ENCODE data around the gene MAML3. TPM values are rescaled to one million over a fixed set of nuclear protein-coding genes. Genes with fewer than 3 reads are reported as not detected.
A peak's percentile ranks its signal among the peaks of the same experiment; 100 is the strongest.

Gene MAML3
- total RNA-seq, 1 donor from 2014 or later: 13.9 TPM

- DNase-seq (ENCODE audit: low spot score): no peak
Observed at GRCh38 chr4:140156529-140157171, 2.7 kb upstream of the MAML3 start.

- DNase-seq (ENCODE audit: low spot score): no peak
Observed at GRCh38 chr4:140154572-140154891, 548 bp upstream of the MAML3 start.

DNA sequence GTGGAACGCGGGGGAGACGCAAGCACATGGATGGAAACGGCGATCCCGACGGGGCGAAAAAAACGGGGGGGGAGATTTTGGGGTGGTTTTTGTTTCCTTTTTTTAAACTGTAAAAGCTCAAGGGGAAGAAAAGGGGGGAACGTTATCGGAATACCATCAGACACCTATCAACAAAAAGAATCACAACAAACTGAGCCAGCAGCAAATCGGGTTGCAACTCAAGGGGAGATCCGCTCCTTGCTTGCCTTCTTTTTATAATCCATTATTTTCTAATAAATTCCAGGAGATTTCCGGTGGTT is 616 bp downstream of the MAML3 start:
- DNase-seq (ENCODE audit: low spot score): no peak

GRCh38 chr4:140152751-140153418 is 1.1 kb downstream of the MAML3 start:
- DNase-seq (ENCODE audit: low spot score): peak; percentile 57

DNA sequence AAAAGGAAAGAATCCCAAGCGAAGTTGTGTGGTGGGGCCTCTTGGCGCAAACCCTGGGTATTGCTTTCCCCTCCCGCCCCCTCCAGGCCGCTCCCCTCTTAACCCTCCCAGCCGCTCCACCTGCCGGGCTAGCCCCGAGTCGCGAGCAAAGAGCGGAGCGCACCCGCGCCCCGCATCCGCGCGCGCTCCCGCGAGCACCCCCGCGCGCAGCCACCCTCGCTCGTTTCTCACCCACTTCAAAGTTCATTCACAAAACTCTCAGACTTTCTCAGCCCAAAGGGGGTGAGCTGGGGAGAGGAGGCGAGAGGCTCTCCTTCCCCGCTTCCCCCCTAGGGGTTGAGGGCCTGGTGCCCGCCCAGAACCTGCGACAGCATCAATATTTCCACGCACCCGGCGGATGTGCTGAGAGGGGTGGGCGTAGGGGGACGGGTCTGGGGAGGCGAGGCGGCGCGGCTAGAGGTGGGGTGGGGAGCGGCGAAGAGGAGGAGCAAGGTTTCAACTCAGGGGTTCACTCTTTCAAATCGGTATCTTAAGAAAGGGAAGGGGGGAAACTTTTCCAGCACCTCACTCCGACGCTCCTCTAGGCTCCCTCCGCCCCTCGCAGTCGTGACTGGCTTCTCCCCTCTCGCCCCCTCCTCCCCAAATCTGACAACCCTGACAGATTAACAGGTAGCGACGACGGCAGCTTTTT is 1.8 kb downstream of the MAML3 start:
- peak; percentile 71 for DNase-seq (ENCODE audit: low spot score)

- peak; percentile 88 for DNase-seq (ENCODE audit: low spot score)
Observed at GRCh38 chr4:140151699-140152012, 2.3 kb downstream of the MAML3 start.

- DNase-seq (ENCODE audit: low spot score): peak; percentile 92
Observed at GRCh38 chr4:140150886-140151698, 2.9 kb downstream of the MAML3 start.

GRCh38 chr4:140150636-140150885 is 3.4 kb downstream of the MAML3 start:
- DNase-seq (ENCODE audit: low spot score): peak; percentile 90

DNA sequence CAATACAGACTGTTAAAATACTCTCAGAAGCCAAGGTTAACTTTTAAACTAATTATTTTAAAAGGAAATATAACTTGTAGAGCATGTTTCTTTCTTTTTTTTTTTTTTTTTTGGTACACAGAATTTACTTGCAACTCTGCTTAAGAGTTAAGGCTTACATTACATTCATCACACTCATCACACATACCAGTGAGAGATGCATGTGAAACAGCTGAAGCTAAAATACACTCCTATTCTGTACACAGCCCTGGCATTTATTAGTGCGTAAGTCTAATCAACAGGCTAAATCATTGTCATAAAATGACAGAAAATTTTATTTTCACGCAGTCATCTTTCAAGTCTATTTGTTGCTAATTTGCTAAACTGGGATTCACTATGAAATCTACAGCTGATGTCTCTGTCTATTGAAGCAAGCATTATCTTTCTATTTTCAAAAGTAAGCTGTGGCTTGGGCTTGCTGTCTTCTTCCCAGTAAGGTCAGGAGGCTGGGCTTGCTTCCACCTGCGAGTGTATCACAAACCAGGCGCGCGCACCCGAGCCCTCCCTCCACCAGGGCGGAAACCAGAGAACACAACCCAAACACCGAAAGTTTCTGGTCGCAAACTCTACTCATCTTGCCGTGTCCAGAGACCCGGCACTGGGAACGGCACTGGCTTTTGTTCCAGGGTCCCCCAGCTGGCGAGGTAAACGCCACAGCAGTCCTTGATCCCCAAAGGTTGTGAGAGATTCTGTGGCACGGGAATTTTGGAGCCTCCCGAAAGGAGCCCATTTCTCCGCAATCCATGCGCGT is 3.9 kb downstream of the MAML3 start:
- peak; percentile 76 for DNase-seq (ENCODE audit: low spot score)

GRCh38 chr4:140144050-140144449 is 9.9 kb downstream of the MAML3 start:
- no peak for DNase-seq (ENCODE audit: low spot score)

DNA sequence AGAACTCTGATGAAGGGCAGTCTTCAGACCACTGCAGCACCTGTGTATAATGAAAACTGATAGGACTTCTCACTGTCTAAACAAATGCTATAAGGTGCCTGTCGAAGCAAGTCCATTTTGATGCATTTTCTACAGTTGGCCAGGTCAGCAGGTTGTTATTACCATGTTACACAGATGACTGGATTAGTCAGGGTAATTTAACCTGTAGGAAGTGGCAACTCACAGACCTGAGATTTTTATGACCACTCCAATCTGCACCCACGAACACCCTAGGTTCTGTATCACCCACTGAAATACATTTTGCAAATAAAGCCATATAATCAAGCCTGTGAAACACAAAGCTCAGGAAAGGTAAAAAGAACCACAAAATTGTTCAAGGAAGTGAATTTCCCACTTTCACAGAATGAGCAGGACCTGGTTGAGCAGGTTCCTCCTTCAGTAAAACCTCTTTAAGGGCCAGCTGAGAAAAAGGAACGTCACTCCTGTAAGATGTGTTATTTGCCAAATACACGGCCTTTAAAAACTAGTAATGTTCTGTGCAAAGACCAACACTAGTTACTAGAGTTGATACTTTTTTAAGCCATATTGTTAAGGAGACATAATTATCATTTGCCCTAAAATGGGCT is 12.7 kb downstream of the MAML3 start:
- no peak for DNase-seq (ENCODE audit: low spot score)

DNA sequence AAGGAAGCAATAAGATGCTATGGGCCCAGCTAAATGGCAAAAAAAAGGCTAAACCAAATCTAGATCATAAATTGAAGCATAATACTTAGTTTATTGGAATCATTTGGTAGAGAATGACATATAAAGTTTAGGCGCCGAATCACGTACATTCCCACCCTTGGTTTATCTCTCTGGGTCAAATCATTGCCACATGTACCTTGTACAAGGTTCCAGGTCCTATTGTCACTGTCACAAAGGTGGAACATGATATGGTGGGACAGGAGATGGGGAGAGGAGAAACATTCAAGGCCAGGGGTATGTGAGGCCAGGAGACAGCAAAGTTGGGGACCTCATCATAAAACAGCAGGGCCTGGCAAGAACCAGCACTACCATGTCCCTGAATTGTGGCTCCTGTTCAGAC is 13.4 kb downstream of the MAML3 start:
- DNase-seq (ENCODE audit: low spot score): no peak

DNA sequence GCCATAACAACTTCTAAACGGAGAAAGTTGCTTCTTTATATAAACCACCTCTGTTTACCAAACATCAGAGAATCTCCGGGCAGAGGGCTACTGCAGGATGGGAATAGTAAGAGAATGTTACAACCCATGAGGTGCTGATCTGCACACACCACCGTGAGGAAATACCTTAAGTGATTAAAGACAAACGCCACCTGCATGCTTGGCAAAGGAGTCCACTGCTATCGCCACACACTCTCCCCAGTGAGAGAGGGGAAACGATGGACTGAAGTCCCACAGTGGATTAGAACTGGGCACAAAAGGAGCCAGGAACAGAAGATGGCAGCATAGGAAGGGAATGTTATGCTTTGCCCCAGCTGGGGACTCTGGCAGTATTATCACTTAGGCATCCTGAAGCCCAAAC is 15.6 kb downstream of the MAML3 start:
- DNase-seq (ENCODE audit: low spot score): no peak

- no peak for DNase-seq (ENCODE audit: low spot score)
Observed at GRCh38 chr4:140137671-140138070, 16.3 kb downstream of the MAML3 start.

DNA sequence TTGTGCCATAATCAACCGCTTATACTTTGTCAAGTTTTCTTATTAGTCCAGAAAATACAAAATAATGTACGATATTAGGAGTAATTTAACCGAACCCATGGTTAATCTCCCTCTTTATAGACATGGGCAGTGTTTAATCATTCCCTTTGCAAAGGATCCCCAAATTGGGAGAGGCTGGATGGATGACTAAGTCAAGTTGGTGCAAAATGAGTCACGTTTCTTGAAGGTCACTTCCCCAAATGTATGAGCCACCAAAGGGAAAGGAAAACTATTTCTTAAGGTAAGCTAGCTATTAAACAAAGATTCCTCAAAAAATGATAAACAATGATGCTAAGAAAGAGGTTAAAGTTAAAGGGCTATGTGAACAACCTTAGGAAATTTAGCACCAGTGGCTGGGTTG is 17.5 kb downstream of the MAML3 start:
- DNase-seq (ENCODE audit: low spot score): no peak

- DNase-seq (ENCODE audit: low spot score): no peak
Observed at GRCh38 chr4:140135529-140136088, 18.4 kb downstream of the MAML3 start.

GRCh38 chr4:140134746-140135425 is 19.1 kb downstream of the MAML3 start:
- no peak for DNase-seq (ENCODE audit: low spot score)

GRCh38 chr4:140133576-140133975 is 20.4 kb downstream of the MAML3 start:
- DNase-seq (ENCODE audit: low spot score): no peak

DNA sequence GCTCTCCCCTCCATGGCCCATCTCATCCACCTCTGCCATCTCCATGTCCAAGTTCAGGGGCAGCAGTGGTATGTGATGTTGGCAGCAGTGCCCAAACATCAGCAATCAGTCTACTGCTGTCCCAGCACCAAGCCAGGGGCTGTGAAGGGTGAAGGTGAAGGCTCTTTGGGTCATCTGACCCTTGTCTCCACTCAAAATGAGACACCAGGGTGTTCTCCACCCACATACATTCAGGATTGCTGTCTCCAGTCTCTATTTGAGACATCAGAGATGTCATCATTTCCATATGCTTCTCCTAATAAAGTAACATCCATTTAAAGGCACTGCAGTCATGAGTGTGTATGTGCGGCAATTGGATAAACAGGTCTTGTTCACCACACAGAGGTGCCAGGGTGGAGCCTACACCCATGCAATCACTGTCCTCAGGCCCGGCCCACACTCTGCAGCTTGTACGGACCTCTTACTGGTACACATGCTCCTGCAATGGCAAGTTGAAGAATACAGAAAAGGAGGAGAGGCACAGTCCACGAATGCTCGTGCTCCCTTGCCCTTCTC is 22.2 kb downstream of the MAML3 start:
- DNase-seq (ENCODE audit: low spot score): no peak

DNA sequence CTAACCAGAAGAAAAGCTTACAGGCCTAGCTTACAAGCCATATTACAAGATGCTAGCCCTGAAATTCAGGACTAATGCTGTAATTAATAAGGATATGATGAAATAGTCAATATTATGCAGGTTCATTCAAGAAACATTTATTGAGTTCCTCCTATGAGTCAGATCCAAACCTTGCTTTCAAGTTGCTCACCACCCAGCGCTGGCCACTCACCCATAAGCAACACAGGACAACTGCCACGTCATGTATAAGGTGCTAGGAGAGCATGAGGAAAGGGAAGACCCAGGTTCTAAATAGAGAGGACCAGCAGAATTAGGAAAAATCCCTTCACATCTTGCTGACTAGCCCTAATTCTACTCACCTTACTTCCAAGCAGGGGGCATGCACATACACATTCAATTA is 23.3 kb downstream of the MAML3 start:
- no peak for DNase-seq (ENCODE audit: low spot score)

GRCh38 chr4:140127422-140127821 is 26.6 kb downstream of the MAML3 start:
- DNase-seq (ENCODE audit: low spot score): no peak
